GM12878 (cell line): ENCODE measurements around the gene B4GALT4. TPM values are rescaled to one million over a fixed set of nuclear protein-coding genes. Genes with fewer than 3 reads are reported as not detected.

Experiments used
- ATAC-seq: fragments of 200-7000 bp; cut with Tn5 transposase; 3 replicates; pipeline ENCODE4 v1.9.1; 2020; ENCODE audit warnings: mild to moderate bottlenecking, moderate library complexity
- BruUV-seq: library from RNA; stranded (reverse); fragments of 400-500 nt; replicated peaks from 2 replicates; lab custom pipeline; 2021; lab: Mats Ljungman, UMichigan
- CTCF ChIA-PET: fragments of 300-600 bp; sonication (Branson Sonifier 250); formaldehyde crosslinking; extraction: SDS; loops from one replicate; lab custom pipeline; 2021; ENCODE audit warnings: inconsistent platforms; lab: Yijun Ruan, JAX
- POLR2A ChIA-PET: fragments of 350-600 bp; formaldehyde crosslinking; extraction: SDS; loops from one replicate; lab custom pipeline; 2021; ENCODE audit warnings: inconsistent platforms; lab: Charles Lee
- RAD21 ChIA-PET: fragments of 300-600 bp; sonication (Branson Sonifier 250); formaldehyde crosslinking; loops from one replicate; lab custom pipeline; 2023; ENCODE audit warnings: antibody characterized with exemption; ENCODE audit not compliant: unreplicated experiment; lab: Charles Lee
- SMC1A ChIA-PET: fragments of 300-600 bp; sonication (Branson Sonifier 250); formaldehyde crosslinking; loops from one replicate; lab custom pipeline; 2023; ENCODE audit not compliant: unreplicated experiment, uncharacterized antibody; lab: Charles Lee
- DNase-seq: peaks from one replicate; pipeline ENCODE4 v3.0.0-alpha.2; 2011; ENCODE audit warnings: low read depth, low spot score
- FAIRE-seq: peaks from 3 replicates; lab custom pipeline; 2011; peaks lifted over from hg19 to GRCh38; lab: Jason Lieb, UNC
- H2AFZ ChIP-seq: 2 replicates; pipeline ENCODE4 v1.6.0; 2011; ENCODE audit warnings: low read depth, low read length, control low read depth; ENCODE audit not compliant: control insufficient read depth
- H3K27ac ChIP-seq: 2 replicates; pipeline ENCODE4 v1.5.1; 2011; ENCODE audit warnings: control low read depth; ENCODE audit not compliant: control insufficient read depth, insufficient read depth
- H3K27me3 ChIP-seq, 2 experiments: replicated peaks in 1 of 2; 2 replicates each; pipeline versions ENCODE4 v1.6.0 to v1.6.1; 2011; ENCODE audit warnings: low read length in 1 of 2; ENCODE audit not compliant: control insufficient read depth in 2 of 2, insufficient read depth in 2 of 2
- H3K36me3 ChIP-seq, 2 experiments: 2 replicates each; pipeline ENCODE4 v1.5.1; 2011; ENCODE audit warnings: low read length in 1 of 2; ENCODE audit not compliant: control insufficient read depth in 2 of 2, insufficient read depth in 2 of 2
- H3K4me1 ChIP-seq: 2 replicates; pipeline ENCODE4 v1.6.1; 2011; ENCODE audit warnings: mild to moderate bottlenecking, low read length, moderate library complexity, mixed read lengths; ENCODE audit not compliant: control insufficient read depth, insufficient read depth
- H3K4me2 ChIP-seq: 2 replicates; pipeline ENCODE4 v1.6.0; 2011; ENCODE audit warnings: control low read depth; ENCODE audit not compliant: control insufficient read depth, insufficient read depth
- H3K4me3 ChIP-seq: fragments of 200-600 bp; sonication (generic); 2 replicates; pipeline ENCODE4 v1.5.1; 2016
- H3K79me2 ChIP-seq: 2 replicates; pipeline ENCODE4 v1.6.0; 2011; ENCODE audit warnings: low read length; ENCODE audit not compliant: control insufficient read depth, insufficient read depth
- H3K9ac ChIP-seq: 2 replicates; pipeline ENCODE4 v1.8.0; 2011; ENCODE audit warnings: low read length, control low read depth, mixed read lengths; ENCODE audit not compliant: control insufficient read depth, insufficient read depth
- H3K9me3 ChIP-seq: replicated peaks from 3 replicates; pipeline ENCODE4 v1.5.1; 2011; ENCODE audit warnings: mild to moderate bottlenecking, low read length; ENCODE audit not compliant: control insufficient read depth, insufficient read depth
- H4K20me1 ChIP-seq: 2 replicates; pipeline ENCODE4 v1.6.0; 2011; ENCODE audit not compliant: control insufficient read depth, insufficient read depth
- CREB1 ChIP-seq: IDR thresholded peaks from 2 replicates; pipeline ENCODE4 v1.6.1; 2012; ENCODE audit warnings: low read depth, mild to moderate bottlenecking, inconsistent platforms
- HDAC2 ChIP-seq: fragments of 200-600 bp; sonication (generic); IDR thresholded peaks from 2 replicates; pipeline ENCODE4 v1.6.1; 2017
- NFXL1 ChIP-seq: fragments of 450-650 bp; IDR thresholded peaks from 2 replicates; pipeline ENCODE4 v1.6.1; 2017; ENCODE audit warnings: antibody characterized with exemption, mild to moderate bottlenecking, borderline replicate concordance
- NR2C2 ChIP-seq: IDR thresholded peaks from 2 replicates; pipeline ENCODE4 v1.6.1; 2011; ENCODE audit warnings: borderline replicate concordance, low read depth; ENCODE audit not compliant: control insufficient read depth, insufficient read length
- PML ChIP-seq: IDR thresholded peaks from 2 replicates; pipeline ENCODE4 v1.6.1; 2012; ENCODE audit warnings: low read length, inconsistent platforms
- POU2F2 ChIP-seq: IDR thresholded peaks from 3 replicates; pipeline ENCODE4 v1.6.1; 2011; ENCODE audit warnings: low read depth, mild to moderate bottlenecking, low read length, borderline replicate concordance
- RBBP5 ChIP-seq: fragments of 200-600 bp; sonication (generic); conservative IDR thresholded peaks from 2 replicates; pipeline ENCODE4 v1.6.1; 2016
- RELA ChIP-seq: fragments of 450-650 bp; IDR thresholded peaks from 2 replicates; pipeline ENCODE4 v1.8.0; 2014; ENCODE audit warnings: borderline replicate concordance; ENCODE audit not compliant: partially characterized antibody
- SIN3A ChIP-seq: IDR thresholded peaks from 2 replicates; pipeline ENCODE4 v1.6.1; 2012; ENCODE audit warnings: low read depth, low read length, improper control_type of control experiment
- SIX5 ChIP-seq: IDR thresholded peaks from 2 replicates; pipeline ENCODE4 v1.6.1; 2011; ENCODE audit warnings: mild to moderate bottlenecking, low read depth, low read length, moderate library complexity; ENCODE audit not compliant: severe bottlenecking
- SRF ChIP-seq, 2 experiments: IDR thresholded peaks; 2 replicates each; pipeline ENCODE4 v1.6.1; 2011; ENCODE audit warnings: low read depth in 2 of 2, low read length in 2 of 2, mild to moderate bottlenecking in 1 of 2, moderate library complexity in 1 of 2
- TCF3 ChIP-seq: IDR thresholded peaks from 2 replicates; pipeline ENCODE4 v1.6.1; 2012; ENCODE audit warnings: low read depth, mild to moderate bottlenecking, low read length, borderline replicate concordance; ENCODE audit not compliant: insufficient read depth
- ZNF217 ChIP-seq: fragments of 450-650 bp; IDR thresholded peaks from 2 replicates; pipeline ENCODE4 v1.6.1; 2017; ENCODE audit warnings: antibody characterized with exemption, mild to moderate bottlenecking
- WGBS: methylation state at CpG from one replicate; pipeline ENCODE4 v1.1.6; 2016; ENCODE audit warnings: low lambda C conversion rate; ENCODE audit not compliant: insufficient replicate concordance, insufficient coverage; ENCODE audit errors: missing lambda C conversion rate; 5-methylcytosine and 5-hydroxymethylcytosine counted together
- in situ Hi-C: fragments of 300-500 bp; cut with MboI; formaldehyde crosslinking; loops from 9 replicates; pipeline ENCODE4 v1.14.3; 2018; ENCODE audit warnings: mixed read lengths
- intact Hi-C: fragments of 100-400 bp; cut with micrococcal nuclease; formaldehyde crosslinking; loops from one replicate; pipeline ENCODE4 v1.14.2; 2022; ENCODE audit not compliant: unreplicated experiment
- polyA plus RNA-seq, 11 experiments: library from polyadenylated mRNA; depleted of rRNA in 4 of 11; unstranded in 6 of 11; stranded (reverse) in 5 of 11; fragments of >200 nt; fragmentation: Nextera tagmentation in 4 of 11; fragmentation: Illumina TruSeq in 1 of 11; extraction: Ambion mirVana in 4 of 11; extraction: Trizol in 1 of 11; gene quantifications; 1 replicate in 1 of 11; 2 replicates in 10 of 11; pipeline versions ENCODE4 v1.2.1 to v1.2.3, GENCODE V29; 2011 to 2016; ENCODE audit warnings: inconsistent platforms in 2 of 11, missing spikeins in 2 of 11, low read depth in 1 of 11
- total RNA-seq, 4 experiments: library from RNA; depleted of rRNA in 3 of 4; stranded (reverse); fragments of >200 nt in 3 of 4; fragmentation: Illumina TruSeq in 1 of 4; extraction: Trizol in 1 of 4; gene quantifications; 2 replicates each; pipeline versions ENCODE4 v1.2.1 to v1.2.3, GENCODE V29; 2013 to 2021
- TF ChIP-seq, protein P1 (sequence below): IDR thresholded peaks from 2 replicates; pipeline ENCODE4 v1.6.1; 2011; ENCODE audit warnings: low read depth, low read length, improper control_type of control experiment, borderline replicate concordance
- TF ChIP-seq, protein P2 (sequence below): fragments of 450-650 bp; conservative IDR thresholded peaks from 2 replicates; pipeline ENCODE4 v1.6.1; 2017; ENCODE audit warnings: mild to moderate bottlenecking, moderate library complexity

The B4GALT4 gene
- total and polyA plus RNA-seq, 10 of the 15 experiments (the other 5 are each of a cell fraction or from before 2014, with no cell fraction given): 8.8 to 16.7 (median 13.1) TPM

DNA sequence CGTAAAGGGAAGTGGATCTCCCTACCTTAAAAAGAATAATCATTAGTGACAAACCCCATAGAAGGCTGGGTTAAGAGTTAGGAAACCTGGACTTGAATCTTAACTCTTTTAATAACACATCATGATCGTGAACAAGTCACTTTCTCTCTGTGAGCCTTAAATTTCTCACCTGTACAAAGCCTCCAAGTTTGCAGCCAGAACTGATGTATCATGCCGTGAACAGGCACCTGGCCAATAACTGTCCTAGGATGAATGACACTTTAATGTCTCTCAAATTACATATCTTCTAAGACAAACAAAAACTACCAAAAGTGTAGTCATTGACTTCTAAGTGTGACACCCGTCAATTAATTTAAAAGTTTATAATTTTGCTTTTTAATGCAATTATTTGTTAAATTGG lies 63.4 kb downstream of the B4GALT4 start:
- H3K4me2 ChIP-seq: no peak overlapping the region
- ATAC-seq (no peak), DNase-seq (no peak), FAIRE-seq (no peak)
- H3K36me3 ChIP-seq: no peaks in the 10 kb centered on the region
- TF ChIP-seq NR2C2 (no peak), NFXL1 (no peak), SIX5 (no peak), SRF (IDR thresholded peaks at IDR 0.05; ENCODE audit: low read depth in 2 of 2, low read length in 2 of 2) (no peak), PML (no peak), POU2F2 (no peak), HDAC2 (no peak), SIN3A (no peak), RBBP5 (no peak), TCF3 (no peak), ZNF217 (no peak), RELA (no peak), CREB1 (no peak)
- TF ChIP-seq, protein P1, sequence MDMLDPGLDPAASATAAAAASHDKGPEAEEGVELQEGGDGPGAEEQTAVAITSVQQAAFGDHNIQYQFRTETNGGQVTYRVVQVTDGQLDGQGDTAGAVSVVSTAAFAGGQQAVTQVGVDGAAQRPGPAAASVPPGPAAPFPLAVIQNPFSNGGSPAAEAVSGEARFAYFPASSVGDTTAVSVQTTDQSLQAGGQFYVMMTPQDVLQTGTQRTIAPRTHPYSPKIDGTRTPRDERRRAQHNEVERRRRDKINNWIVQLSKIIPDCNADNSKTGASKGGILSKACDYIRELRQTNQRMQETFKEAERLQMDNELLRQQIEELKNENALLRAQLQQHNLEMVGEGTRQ: no peak
- TF ChIP-seq, protein P2, sequence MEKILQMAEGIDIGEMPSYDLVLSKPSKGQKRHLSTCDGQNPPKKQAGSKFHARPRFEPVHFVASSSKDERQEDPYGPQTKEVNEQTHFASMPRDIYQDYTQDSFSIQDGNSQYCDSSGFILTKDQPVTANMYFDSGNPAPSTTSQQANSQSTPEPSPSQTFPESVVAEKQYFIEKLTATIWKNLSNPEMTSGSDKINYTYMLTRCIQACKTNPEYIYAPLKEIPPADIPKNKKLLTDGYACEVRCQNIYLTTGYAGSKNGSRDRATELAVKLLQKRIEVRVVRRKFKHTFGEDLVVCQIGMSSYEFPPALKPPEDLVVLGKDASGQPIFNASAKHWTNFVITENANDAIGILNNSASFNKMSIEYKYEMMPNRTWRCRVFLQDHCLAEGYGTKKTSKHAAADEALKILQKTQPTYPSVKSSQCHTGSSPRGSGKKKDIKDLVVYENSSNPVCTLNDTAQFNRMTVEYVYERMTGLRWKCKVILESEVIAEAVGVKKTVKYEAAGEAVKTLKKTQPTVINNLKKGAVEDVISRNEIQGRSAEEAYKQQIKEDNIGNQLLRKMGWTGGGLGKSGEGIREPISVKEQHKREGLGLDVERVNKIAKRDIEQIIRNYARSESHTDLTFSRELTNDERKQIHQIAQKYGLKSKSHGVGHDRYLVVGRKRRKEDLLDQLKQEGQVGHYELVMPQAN: no peak
- no peak overlapping the region for H2AFZ ChIP-seq
- in situ Hi-C loops (no loop called here), intact Hi-C loops (no loop called here)
- CTCF ChIA-PET: no interaction called here
- no peaks in the 10 kb centered on the region for H3K79me2 ChIP-seq
- no peaks in the 10 kb centered on the region for H3K9me3 ChIP-seq
- POLR2A ChIA-PET: no interaction called here
- H3K4me1 ChIP-seq: no peaks in the 10 kb centered on the region
- no peaks in the 10 kb centered on the region for H3K27me3 ChIP-seq
- WGBS: 24% methylated on average over 4 of the region's 4 CpGs
- no peaks in the 10 kb centered on the region for H4K20me1 ChIP-seq
- RAD21 ChIA-PET: interaction anchor here (1.2 kb wide), 1 partner anchor 64 kb away, joined by 4 read pairs; no protein-coding TSS in a partner anchor
- H3K4me3 ChIP-seq: no peak overlapping the region
- SMC1A ChIA-PET: no interaction called here
- no TSS peak for BruUV-seq
- H3K9ac ChIP-seq: no peak overlapping the region
- no peak overlapping the region for H3K27ac ChIP-seq
